Measurements from ENCODE around the gene CPSF4.

GRCh38 chr7:99504281-99504602, 65.5 kb downstream of the CPSF4 start:
- TF ChIP-seq POLR2A (IDR thresholded peaks at IDR 0.05) (no peak), CTCF (IDR thresholded peaks at IDR 0.05) (no peak)

All from lower leg skin (tissue), 3 donors.